Heart right ventricle (tissue), 16 donors: ENCODE measurements around the gene CHST13. TPM values are rescaled to one million over a fixed set of nuclear protein-coding genes. Genes with fewer than 3 reads are reported as not detected.

ENCODE experiments used
- ATAC-seq, 8 donors: fragments of 200-7000 bp; cut with Tn5 transposase; one replicate each; pipeline ENCODE4 v1.9.1; 2020; ENCODE audit warnings: mild to moderate bottlenecking in 8 of 8, moderate library complexity in 8 of 8, moderate number of reproducible peaks in 1 of 8
- DNase-seq, 2 donors: peaks; one replicate each; pipeline ENCODE4 v3.0.0-alpha.2; 2020
- H3K27ac ChIP-seq, 10 donors: fragments of 200-600 bp; sonication (generic) in 2 of 10; one replicate each; pipeline versions ENCODE4 v1.5.0 to v1.8.0; 2020 to 2022; ENCODE audit warnings: mild to moderate bottlenecking in 3 of 10
- H3K27me3 ChIP-seq, 7 donors: fragments of 200-600 bp; one replicate each; pipeline ENCODE4 v1.8.0; 2021 to 2022; ENCODE audit warnings: mild to moderate bottlenecking in 2 of 7
- H3K36me3 ChIP-seq, 9 donors: fragments of 200-600 bp; sonication (generic) in 1 of 9; one replicate each; pipeline versions ENCODE4 v1.5.0 to v1.8.0; 2020 to 2022; ENCODE audit warnings: mild to moderate bottlenecking in 2 of 9
- H3K4me1 ChIP-seq, 9 donors: fragments of 200-600 bp; sonication (generic) in 1 of 9; one replicate each; pipeline versions ENCODE4 v1.5.0 to v1.8.0; 2020 to 2022; ENCODE audit warnings: mild to moderate bottlenecking in 4 of 9
- H3K4me3 ChIP-seq, 10 donors: fragments of 200-600 bp; sonication (generic) in 2 of 10; one replicate each; pipeline versions ENCODE4 v1.5.0 to v1.8.0; 2020 to 2022; ENCODE audit warnings: mild to moderate bottlenecking in 7 of 10, moderate library complexity in 2 of 10
- H3K9me3 ChIP-seq, 11 donors: fragments of 200-600 bp in 10 of 11; sonication (generic) in 2 of 11; one replicate each; pipeline versions ENCODE4 v1.5.0 to v1.8.0; 2013 to 2022; ENCODE audit warnings: mild to moderate bottlenecking in 2 of 11, control low read depth in 1 of 11, moderate library complexity in 1 of 11
- CTCF ChIP-seq, 9 donors: fragments of 200-600 bp; sonication (generic) in 2 of 9; IDR thresholded peaks; one replicate each; pipeline versions ENCODE4 v1.5.0 to v1.8.0; 2021 to 2022; ENCODE audit warnings: antibody characterized with exemption in 9 of 9, mild to moderate bottlenecking in 5 of 9, moderate library complexity in 1 of 9
- WGBS, 2 donors: extraction: QIAGEN DNeasy Blood & Tissue Kit; methylation state at CpG; one replicate each; pipeline ENCODE4 v1.1.7; 2013; ENCODE audit warnings: inconsistent platforms in 1 of 2; 5-methylcytosine and 5-hydroxymethylcytosine counted together
- intact Hi-C, 10 donors: fragments of 100-400 bp; cut with DNase I; formaldehyde crosslinking; loops; one replicate each; pipeline versions ENCODE4 v1.11.1 to v1.14.2; 2022
- polyA plus RNA-seq, 2 donors: library from polyadenylated mRNA; stranded (reverse); fragments of 200-250 nt; gene quantifications; one replicate each; pipeline ENCODE4 v1.2.3, GENCODE V29; 2013
- total RNA-seq, 10 donors: library from RNA; stranded (reverse); fragmentation: NEBNext Ultra II Directional in 3 of 10; extraction: Animal tissue kit (Norgen Biotek cat#: 25700) in 3 of 10; gene quantifications; one replicate each; pipeline versions ENCODE4 v1.2.1 to v1.2.4, GENCODE V29; 2021 to 2023
- donor health status: Arrhythmogenic right ventricular cardiomyopathy.
- donor health status: ischemic (EF 13 %, LVEDD 7.1; RV severe dilation, severe dysfunction).
- donor health status: healthy with polysubstance abuse.
- donor health status: DM: no; HTN: yes; CAD: no.
- donor health status: DM: no; HTN: no; CAD: no.
- donor health status: ischemic (EF 25% LVEDD 6.9; RV normal size, moderate dysfunction).
- donor health status: ischemic (EF 25% LVEDD 5.7; RV mildly dilated, moderate dysfunction).
- donor health status: healthy.
- donor health status: DM: yes; HTN: yes; CAD: no.
- donor health status: Ischemic cardiomyopathy.
- donor health status: ischemic (EF 35%, LVEDD 5.7; RV mildly dilated, moderate dysfunction).
- donor health status: nonischemic (EF 11% LVEDD 7.7; RV severe dilation, severe dysfunction).
- donor health status: DM: yes; HTN: yes; CAD: no.
- donor health status: PGD.
- donor health status: ischemic (EF 29% LVEDD 5.4; RV normal size, mild dysfunction).
- donor health status: nonischemic (EF 23%, LVEDD 6.1; RV moderate dilation, normal function).

CHST13 gene
- total and polyA plus RNA-seq, 12 donors: 0.12 to 1.2 (median 0.43) TPM

- peaks cover 0 to 23% (median 10%) of the 10 kb centered on the region in 9 donors for H3K4me1 ChIP-seq
- ATAC-seq (no peak), DNase-seq (no peak)
- intact Hi-C loops: no loop called here
- no peaks in the 10 kb centered on the region for H3K9me3 ChIP-seq
- no peak overlapping the region for H3K4me3 ChIP-seq
- no peaks in the 10 kb centered on the region for H3K27me3 ChIP-seq
- no peak overlapping the region for H3K27ac ChIP-seq
- no peak for TF ChIP-seq CTCF (IDR thresholded peaks at IDR 0.05)
- no peaks in the 10 kb centered on the region for H3K36me3 ChIP-seq
- WGBS, 2 donors: 86 to 90% methylated on average over 14 of the region's 14 CpGs
Measured at GRCh38 chr3:126483321-126483761, 40.6 kb upstream of the CHST13 start.

GRCh38 chr3:126484148-126484547 lies 39.8 kb upstream of the CHST13 start:
- no peak for DNase-seq
- intact Hi-C loops: no loop called here
- no peak for ATAC-seq
- H3K4me3 ChIP-seq: no peak overlapping the region
- no peak for TF ChIP-seq CTCF (IDR thresholded peaks at IDR 0.05)
- H3K27ac ChIP-seq: no peak overlapping the region
- WGBS, 2 donors: 83 to 90% methylated on average over 3 of the region's 3 CpGs
- no peaks in the 10 kb centered on the region for H3K27me3 ChIP-seq
- peaks cover 0 to 23% (median 10%) of the 10 kb centered on the region in 9 donors for H3K4me1 ChIP-seq
- H3K9me3 ChIP-seq: no peaks in the 10 kb centered on the region
- H3K36me3 ChIP-seq: no peaks in the 10 kb centered on the region

GRCh38 chr3:126484662-126485061 lies 39.3 kb upstream of the CHST13 start:
- Histone ChIP-seq H3K4me1 (peaks cover 0 to 23% (median 10%) of the 10 kb centered on the region in 9 donors), H3K27ac (no peak overlapping the region), H3K9me3 (no peaks in the 10 kb centered on the region), H3K4me3 (no peak overlapping the region), H3K27me3 (no peaks in the 10 kb centered on the region), H3K36me3 (no peaks in the 10 kb centered on the region)
- ATAC-seq (no peak), DNase-seq (no peak)
- WGBS, 2 donors: 84 to 86% methylated on average over 3 of the region's 3 CpGs
- intact Hi-C loops: no loop called here
- no peak for TF ChIP-seq CTCF (IDR thresholded peaks at IDR 0.05)

GRCh38 chr3:126485176-126485897 lies 38.6 kb upstream of the CHST13 start:
- Histone ChIP-seq H3K4me1 (peaks cover 0 to 27% (median 10%) of the 10 kb centered on the region in 9 donors), H3K9me3 (no peaks in the 10 kb centered on the region), H3K27me3 (no peaks in the 10 kb centered on the region), H3K27ac (no peak overlapping the region), H3K36me3 (no peaks in the 10 kb centered on the region), H3K4me3 (no peak overlapping the region)
- WGBS, 2 donors: 86 to 90% methylated on average over 8 of the region's 8 CpGs
- intact Hi-C loops: no loop called here
- DNase-seq (no peak), ATAC-seq (no peak)
- no peak for TF ChIP-seq CTCF (IDR thresholded peaks at IDR 0.05)
